ENCODE measurements around the gene CACNB3. TPM values are rescaled to one million over a fixed set of nuclear protein-coding genes. Genes with fewer than 3 reads are reported as not detected.
"Not testable (repeated sequence)": the region's sequence is repeated elsewhere in the genome, so short reads cannot be mapped to it uniquely, and the experiment has no call there.

CACNB3 gene
- total RNA-seq, 1 experiment from 2014 or later = 7.0 TPM

GRCh38 chr12:48856379-48856778, 38.1 kb downstream of the CACNB3 start:
- ChIA-PET CTCF (interaction anchor here (0.7 to 8.1 kb wide), 6 partner anchors 9 to 132 kb away, joined by 3 to 114 read pairs (median 5); partner anchors contain the start of gene RND1), POLR2A (interaction anchor here (0.6 to 0.7 kb wide), 2 partner anchors 9 to 10 kb away, joined by 3 read pairs; partner anchors contain the start of gene RND1)
- Mint-ChIP-seq H3K9me3 (ENCODE audit: unreplicated experiment) (no peaks in the 10 kb centered on the region), H3K36me3 (ENCODE audit: insufficient read depth, unreplicated experiment) (peaks cover 6% of the 10 kb centered on the region), H3K4me1 (ENCODE audit: insufficient read depth, unreplicated experiment) (peaks cover 14% of the 10 kb centered on the region), H3K27ac (ENCODE audit: low read depth, unreplicated experiment) (no peak overlapping the region), H3K27me3 (ENCODE audit: insufficient read depth, unreplicated experiment) (no peaks in the 10 kb centered on the region), H3K4me3 (ENCODE audit: unreplicated experiment) (no peak overlapping the region)
- no peak for TF ChIP-seq CTCF (IDR thresholded peaks at IDR 0.05; ENCODE audit: unreplicated experiment)
- DNase-seq (ENCODE audit: unreplicated experiment) = no peak
- BruUV-seq (replicated peaks) = no TSS peak
- intact Hi-C loops (cut with micrococcal nuclease) = no loop called here

GRCh38 chr12:48857278-48857994, 39.1 kb downstream of the CACNB3 start:
- Mint-ChIP-seq H3K36me3 (ENCODE audit: insufficient read depth, unreplicated experiment) (peaks cover 6% of the 10 kb centered on the region), H3K4me3 (ENCODE audit: unreplicated experiment) (no peak overlapping the region), H3K27ac (ENCODE audit: low read depth, unreplicated experiment) (no peak overlapping the region), H3K9me3 (ENCODE audit: unreplicated experiment) (no peaks in the 10 kb centered on the region), H3K27me3 (ENCODE audit: insufficient read depth, unreplicated experiment) (no peaks in the 10 kb centered on the region), H3K4me1 (ENCODE audit: insufficient read depth, unreplicated experiment) (peaks cover 16% of the 10 kb centered on the region)
- DNase-seq (ENCODE audit: unreplicated experiment) = no peak
- no peak for TF ChIP-seq CTCF (IDR thresholded peaks at IDR 0.05; ENCODE audit: unreplicated experiment)
- intact Hi-C loops (cut with micrococcal nuclease) = no loop called here
- CTCF ChIA-PET = interaction anchor here (0.6 to 8.1 kb wide), 5 partner anchors 32 to 138 kb away, joined by 3 to 114 read pairs (median 5); no protein-coding TSS in a partner anchor
- no TSS peak for BruUV-seq (replicated peaks)
- POLR2A ChIA-PET = interaction anchor here (0.6 to 0.7 kb wide), 2 partner anchors 8 to 94 kb away, joined by 3 read pairs; no protein-coding TSS in a partner anchor

- Mint-ChIP-seq H3K27me3 (ENCODE audit: insufficient read depth, unreplicated experiment) (no peaks in the 10 kb centered on the region), H3K27ac (ENCODE audit: low read depth, unreplicated experiment) (no peak overlapping the region), H3K36me3 (ENCODE audit: insufficient read depth, unreplicated experiment) (peaks cover 6% of the 10 kb centered on the region), H3K4me1 (ENCODE audit: insufficient read depth, unreplicated experiment) (peaks cover 12% of the 10 kb centered on the region), H3K4me3 (ENCODE audit: unreplicated experiment) (no peak overlapping the region), H3K9me3 (ENCODE audit: unreplicated experiment) (no peaks in the 10 kb centered on the region)
- no peak for DNase-seq (ENCODE audit: unreplicated experiment)
- BruUV-seq (replicated peaks) = no TSS peak
- intact Hi-C loops (cut with micrococcal nuclease) = no loop called here
- CTCF ChIA-PET = interaction anchor here (0.5 to 1.4 kb wide), 5 partner anchors 34 to 138 kb away, joined by 3 to 5 read pairs (median 4); no protein-coding TSS in a partner anchor
- POLR2A ChIA-PET = interaction anchor here (0.6 kb wide), 1 partner anchor 95 kb away, joined by 3 read pairs; no protein-coding TSS in a partner anchor
- TF ChIP-seq CTCF (IDR thresholded peaks at IDR 0.05; ENCODE audit: unreplicated experiment) = no peak
These were observed 39.7 kb downstream of the CACNB3 start for GRCh38 chr12:48858043-48858442.

GRCh38 chr12:48859607-48860006, 41.3 kb downstream of the CACNB3 start:
- no TSS peak for BruUV-seq (replicated peaks)
- Mint-ChIP-seq H3K4me1 (ENCODE audit: insufficient read depth, unreplicated experiment) (peaks cover 9% of the 10 kb centered on the region), H3K4me3 (ENCODE audit: unreplicated experiment) (no peak overlapping the region), H3K27ac (ENCODE audit: low read depth, unreplicated experiment) (no peak overlapping the region), H3K27me3 (ENCODE audit: insufficient read depth, unreplicated experiment) (no peaks in the 10 kb centered on the region), H3K36me3 (ENCODE audit: insufficient read depth, unreplicated experiment) (peaks cover 5% of the 10 kb centered on the region), H3K9me3 (ENCODE audit: unreplicated experiment) (no peaks in the 10 kb centered on the region)
- ChIA-PET POLR2A (interaction anchor here (0.7 kb wide), 1 partner anchor 14 kb away, joined by 4 read pairs; no protein-coding TSS in a partner anchor), CTCF (interaction anchor here (0.5 to 1.5 kb wide), 6 partner anchors 10 to 119 kb away, joined by 3 to 7 read pairs (median 4); partner anchors contain the start of gene WNT1)
- intact Hi-C loops (cut with micrococcal nuclease) = no loop called here
- no peak for TF ChIP-seq CTCF (IDR thresholded peaks at IDR 0.05; ENCODE audit: unreplicated experiment)
- DNase-seq (ENCODE audit: unreplicated experiment) = no peak

GRCh38 chr12:48860236-48860635, 41.9 kb downstream of the CACNB3 start:
- H3K27ac Mint-ChIP-seq (ENCODE audit: low read depth, unreplicated experiment); H3K4me3 Mint-ChIP-seq (ENCODE audit: unreplicated experiment); H3K9me3 Mint-ChIP-seq (ENCODE audit: unreplicated experiment); DNase-seq (ENCODE audit: unreplicated experiment); BruUV-seq (replicated peaks); H3K27me3 Mint-ChIP-seq (ENCODE audit: insufficient read depth, unreplicated experiment); intact Hi-C loops (cut with micrococcal nuclease); H3K4me1 Mint-ChIP-seq (ENCODE audit: insufficient read depth, unreplicated experiment); H3K36me3 Mint-ChIP-seq (ENCODE audit: insufficient read depth, unreplicated experiment): not testable (repeated sequence)
- CTCF ChIA-PET = interaction anchor here (0.5 to 1.5 kb wide), 5 partner anchors 9 to 67 kb away, joined by 3 to 7 read pairs (median 5); no protein-coding TSS in a partner anchor
- POLR2A ChIA-PET = interaction anchor here (0.6 to 0.7 kb wide), 2 partner anchors 14 to 116 kb away, joined by 3 to 4 read pairs; no protein-coding TSS in a partner anchor

Data from MCF 10A (cell line).